GM19328 (cell line): ENCODE results near the gene MAP2K5.

Experiments
- ATAC-seq: cut with Tn5 transposase; IDR thresholded peaks from one replicate; pipeline ENCODE4 v1.9.1; 2021; ENCODE audit warnings: mild to moderate bottlenecking, moderate library complexity; ENCODE audit not compliant: unreplicated experiment

Gene MAP2K5

DNA sequence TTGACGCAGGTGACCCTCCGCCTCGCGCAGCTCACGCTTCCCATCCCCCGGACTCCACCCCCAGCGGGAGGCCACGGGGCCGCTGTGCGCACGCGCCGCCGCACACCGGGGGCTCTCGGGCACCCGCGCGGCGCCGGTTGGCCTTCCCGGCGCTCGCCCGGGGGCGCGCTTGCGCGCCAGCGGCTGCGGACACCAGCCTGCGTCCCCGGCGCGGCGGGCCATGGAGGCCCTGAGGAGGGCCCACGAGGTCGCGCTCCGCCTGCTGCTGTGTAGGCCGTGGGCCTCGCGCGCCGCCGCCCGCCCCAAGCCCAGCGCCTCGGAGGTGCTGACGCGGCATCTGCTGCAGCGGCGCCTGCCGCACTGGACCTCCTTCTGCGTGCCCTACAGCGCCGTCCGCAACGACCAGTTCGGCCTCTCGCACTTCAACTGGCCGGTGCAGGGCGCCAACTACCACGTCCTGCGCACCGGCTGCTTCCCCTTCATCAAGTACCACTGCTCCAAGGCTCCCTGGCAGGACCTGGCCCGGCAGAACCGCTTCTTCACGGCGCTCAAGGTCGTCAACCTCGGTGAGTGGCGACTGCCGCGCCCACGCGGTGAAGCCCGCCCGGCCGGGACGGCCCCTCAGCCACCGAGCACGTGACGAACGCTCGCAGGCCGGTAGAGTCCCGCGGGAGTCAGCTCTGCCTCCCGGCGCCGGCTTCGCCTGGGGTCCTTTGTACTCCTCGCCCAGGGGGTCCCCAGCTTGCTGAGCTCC lies 21.3 kb upstream of the MAP2K5 start, which contains the start of gene C15orf61:
C15orf61 (plus strand) TSS at position 103 of the 754 bp plus-strand sequence; CDS start at position 221, 118 bp downstream.
- ATAC-seq, result peak; percentile 78

DNA sequence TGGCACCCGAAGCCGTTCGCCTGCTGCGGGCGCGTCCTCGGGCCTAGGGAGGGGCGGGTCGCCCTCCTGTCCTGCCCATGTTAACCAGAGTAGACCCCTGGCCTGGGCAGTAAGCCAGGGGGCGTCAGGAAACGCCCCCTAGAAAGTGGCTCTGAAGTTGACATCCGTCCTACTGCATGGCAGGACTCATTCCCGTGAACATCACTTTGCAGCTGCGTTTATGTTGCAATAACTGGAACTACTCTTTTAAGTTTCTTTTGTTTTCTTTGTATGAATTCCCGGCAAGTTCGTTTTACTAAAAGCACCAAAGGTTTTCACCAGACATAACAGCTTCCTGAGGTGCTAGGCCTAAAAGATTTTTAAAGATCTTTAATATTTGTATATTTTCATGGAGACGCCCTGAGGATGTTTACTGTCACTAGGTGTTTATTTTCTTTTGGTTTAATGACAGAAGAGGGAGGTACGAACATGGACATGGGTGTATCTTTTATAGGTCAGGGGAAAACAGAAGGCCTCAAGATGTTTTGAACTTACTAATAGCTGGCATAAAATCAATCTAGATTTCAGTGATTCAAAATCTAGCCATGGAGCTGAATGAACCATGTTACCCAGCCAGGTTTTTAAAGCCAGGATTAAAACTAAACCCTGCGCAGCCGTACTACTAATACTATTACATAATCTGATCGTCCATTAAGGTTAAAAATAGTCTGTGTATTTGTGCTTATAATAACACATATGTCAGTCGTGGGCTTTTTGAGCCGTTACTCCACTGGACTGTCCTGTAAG lies 20.5 kb upstream of the MAP2K5 start:
- no peak for ATAC-seq

DNA sequence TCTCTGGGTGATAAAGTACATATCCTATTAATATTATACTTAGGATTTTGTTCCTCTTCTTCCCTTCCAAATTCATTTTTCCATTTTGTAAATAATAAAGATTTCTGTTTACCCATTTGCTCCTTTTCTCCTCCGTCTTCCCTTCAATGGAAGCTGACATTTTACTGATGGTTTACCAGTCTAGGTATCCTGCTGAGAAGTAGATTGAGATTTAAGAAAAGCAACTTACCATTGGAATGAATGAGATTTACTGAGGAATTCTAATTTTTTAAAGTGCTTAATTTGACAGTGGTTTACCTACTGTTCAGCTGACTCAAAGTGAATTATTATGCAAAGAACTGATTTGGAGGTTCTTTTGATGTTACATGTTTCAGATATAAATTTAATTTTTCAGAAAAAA lies 19.2 kb upstream of the MAP2K5 start:
- no peak for ATAC-seq

DNA sequence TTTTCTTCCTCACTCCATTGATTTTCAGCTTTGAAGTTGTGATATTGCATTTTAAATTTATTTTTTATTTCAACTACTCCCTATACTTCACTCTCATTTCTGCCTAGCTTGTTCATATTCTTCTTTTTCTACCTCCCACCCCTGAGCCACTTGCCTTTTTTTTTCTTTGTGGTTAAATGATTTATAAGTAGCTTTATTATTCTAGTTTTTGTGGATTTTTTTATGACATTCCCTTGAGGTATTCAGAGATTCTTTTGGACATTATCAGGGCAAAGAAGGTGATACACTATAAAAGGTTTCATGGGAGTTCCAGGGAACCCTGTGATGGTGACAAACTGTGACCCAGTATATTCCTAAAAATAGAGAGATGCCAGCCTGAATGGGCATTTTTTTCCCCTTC lies 18.3 kb upstream of the MAP2K5 start:
- no peak for ATAC-seq

DNA sequence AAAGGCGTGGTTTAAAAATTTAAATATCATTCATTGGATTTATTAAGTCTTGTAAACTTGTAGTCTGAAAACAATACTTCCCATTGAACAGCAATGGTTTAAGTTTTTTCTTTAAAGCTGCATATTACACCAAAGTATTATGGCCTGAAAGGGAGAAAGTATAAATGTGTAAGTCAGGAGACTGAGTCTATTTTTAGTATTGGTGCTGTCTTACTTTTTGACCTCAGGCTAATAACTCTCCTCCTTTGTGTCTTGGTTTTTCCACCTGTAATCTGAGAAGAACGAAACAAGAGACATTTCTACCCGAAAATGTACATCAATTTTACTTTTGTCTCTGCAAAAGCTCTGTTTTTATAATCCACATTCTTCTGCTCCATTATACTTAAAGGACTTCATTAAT lies 14.0 kb upstream of the MAP2K5 start:
- no peak for ATAC-seq

DNA sequence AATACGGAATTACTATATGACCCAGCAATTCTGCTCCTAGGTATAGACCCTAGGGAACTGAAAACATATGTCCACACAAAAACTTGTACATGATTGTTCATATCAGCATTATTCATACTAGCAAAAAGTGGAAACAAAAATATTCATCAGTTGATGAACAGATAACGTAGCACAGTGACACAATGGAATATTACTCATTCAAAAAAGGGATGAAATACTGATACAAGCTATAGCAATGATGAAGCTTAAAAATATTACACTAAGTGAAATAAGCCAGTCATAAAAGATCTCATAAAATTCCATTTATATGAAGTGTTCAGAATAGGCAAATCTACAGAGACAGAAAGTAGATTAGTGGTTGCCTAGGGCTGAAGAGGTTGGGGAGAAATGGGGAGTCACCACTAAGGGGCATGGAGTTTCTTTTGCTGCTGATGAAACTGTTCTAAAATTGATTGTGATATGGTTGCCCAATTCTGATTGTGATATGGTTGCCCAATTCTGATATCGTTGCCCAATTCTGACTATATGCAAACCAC lies 11.1 kb upstream of the MAP2K5 start:
- ATAC-seq, result no peak

DNA sequence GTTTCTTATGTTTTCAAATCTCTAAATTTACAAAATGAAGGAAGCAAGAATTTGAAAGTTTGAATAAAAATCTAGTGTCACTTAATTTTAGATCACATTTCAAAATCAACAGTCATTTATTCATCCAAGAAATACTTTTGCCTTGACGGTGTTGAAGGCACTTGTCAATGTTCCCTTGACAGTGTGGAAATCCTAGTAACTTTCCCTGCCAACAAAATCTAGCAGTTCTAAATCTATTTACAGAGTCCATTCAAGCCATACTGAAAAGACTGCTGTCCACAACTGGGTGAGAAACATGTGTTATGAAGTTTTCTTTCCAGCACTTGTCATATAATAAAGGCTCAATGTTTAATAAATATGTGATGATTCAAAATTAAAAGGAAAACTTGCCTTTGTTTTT lies 8.6 kb upstream of the MAP2K5 start:
- ATAC-seq, result no peak

- ATAC-seq, result no peak
Measured at GRCh38 chr15:67534360-67534759, 8.1 kb upstream of the MAP2K5 start.

DNA sequence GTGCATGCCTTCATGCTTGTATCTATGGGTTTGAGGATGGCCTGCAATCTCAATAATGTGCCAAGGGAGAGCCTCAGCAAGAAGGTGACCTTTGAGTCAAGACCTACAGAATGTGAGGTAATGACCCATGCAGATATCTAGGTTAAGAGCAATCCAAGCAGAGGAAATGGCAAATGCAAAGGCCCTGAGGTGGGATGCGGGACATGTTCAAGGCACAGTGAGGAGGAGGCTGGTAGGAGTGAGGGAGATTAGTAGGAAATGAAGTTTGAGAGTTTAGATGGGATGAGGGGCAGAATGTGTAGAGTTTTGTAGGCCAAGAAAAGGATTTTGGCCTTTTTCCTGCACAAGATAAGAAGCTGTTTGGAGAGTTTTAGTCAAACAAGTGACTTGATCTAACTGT lies 4.7 kb upstream of the MAP2K5 start:
- ATAC-seq, result no peak

- ATAC-seq, result no peak
Measured at GRCh38 chr15:67543348-67543718, 830 bp downstream of the MAP2K5 start.

DNA sequence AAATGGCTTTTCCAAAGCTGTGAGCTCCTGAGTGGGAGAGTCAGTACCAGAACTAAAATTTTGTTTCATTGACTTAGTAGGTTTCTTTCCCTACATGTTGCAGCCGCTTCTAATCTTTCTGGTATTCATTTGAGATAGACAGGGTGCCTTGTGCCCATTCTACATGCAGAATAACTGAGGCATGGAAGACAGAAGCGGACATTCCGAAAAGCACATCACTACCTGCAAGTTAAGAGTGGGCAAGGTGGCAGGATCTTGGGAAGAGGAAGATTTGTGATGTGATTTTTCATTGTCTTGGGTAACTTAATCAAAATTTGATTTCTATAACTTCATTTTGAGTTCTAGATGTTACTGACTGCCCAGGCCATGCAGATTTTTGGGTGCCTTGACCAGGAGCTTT lies 2.0 kb downstream of the MAP2K5 start:
- ATAC-seq, result no peak

- ATAC-seq, result no peak
Measured at GRCh38 chr15:67545864-67546263, 3.4 kb downstream of the MAP2K5 start.

DNA sequence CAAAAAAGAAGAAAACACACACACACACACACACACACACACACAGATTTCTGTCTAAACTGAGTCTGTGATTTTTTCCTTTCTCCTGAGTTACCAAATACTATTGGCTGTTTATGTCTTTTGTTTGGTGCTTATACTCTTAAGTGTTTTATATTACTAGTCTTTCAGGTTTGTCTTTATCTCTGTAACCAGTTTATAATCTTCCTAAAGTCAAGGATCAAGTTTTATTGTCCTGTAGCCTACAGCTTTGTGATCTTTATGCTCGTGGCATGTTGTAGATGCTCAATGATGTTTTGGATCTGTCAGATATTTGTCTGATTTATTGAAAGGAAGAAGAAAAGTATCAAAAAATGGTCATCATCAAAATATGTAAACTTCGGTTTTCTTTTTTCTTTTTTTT lies 4.6 kb downstream of the MAP2K5 start:
- no peak for ATAC-seq

DNA sequence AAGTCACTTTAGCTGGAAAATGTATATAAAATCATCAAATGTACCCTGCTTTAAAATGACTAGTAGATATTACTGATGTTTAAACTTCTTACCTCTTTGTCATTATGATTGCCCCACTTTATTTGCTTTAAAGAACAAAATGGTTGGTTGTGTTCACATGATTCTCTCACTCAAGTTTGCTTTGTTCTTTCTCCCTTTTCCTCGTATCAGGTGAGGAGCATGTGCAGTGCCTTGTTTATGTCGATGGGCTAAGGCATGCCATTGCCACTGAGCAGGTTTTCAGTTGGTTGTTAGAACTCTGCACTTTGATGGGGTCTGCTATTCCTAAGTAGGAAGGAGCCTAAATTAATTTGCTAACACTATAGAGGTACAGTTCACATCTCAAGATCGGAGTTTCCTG lies 5.3 kb downstream of the MAP2K5 start:
- no peak for ATAC-seq

DNA sequence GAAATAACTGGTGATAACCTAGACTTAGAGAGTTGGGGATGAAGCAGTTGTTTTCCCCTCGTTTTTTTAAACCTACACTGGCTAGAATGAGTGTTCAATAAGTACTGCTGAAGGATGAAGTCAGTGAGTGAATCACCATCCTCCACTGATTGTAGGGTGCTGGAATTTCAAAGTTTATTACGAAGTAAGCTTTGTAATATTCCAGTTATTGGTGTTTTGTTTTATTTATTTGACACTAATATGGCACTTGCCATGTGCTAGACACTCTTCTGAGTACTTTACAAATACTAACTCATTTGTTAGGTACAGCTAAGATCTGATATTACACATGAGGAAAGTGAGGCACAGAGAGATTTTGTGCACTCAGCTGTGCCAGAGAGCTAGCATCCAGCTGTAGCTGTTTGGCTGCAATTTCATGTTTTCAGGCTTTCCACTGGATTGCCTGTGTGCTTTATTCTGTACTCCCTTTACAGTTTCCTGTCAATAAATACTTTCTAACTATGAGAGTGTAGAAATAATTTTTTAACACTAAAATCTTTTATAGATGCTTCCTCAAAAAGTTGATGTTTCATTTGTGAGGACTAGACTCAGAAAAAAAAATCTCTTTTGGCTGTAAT lies 5.8 kb downstream of the MAP2K5 start:
- no peak for ATAC-seq

- no peak for ATAC-seq
Measured at GRCh38 chr15:67548862-67549651, 6.6 kb downstream of the MAP2K5 start.

GRCh38 chr15:67549736-67550135 lies 7.2 kb downstream of the MAP2K5 start:
- no peak for ATAC-seq

GRCh38 chr15:67550522-67550921 lies 8.0 kb downstream of the MAP2K5 start:
- ATAC-seq, result no peak

- ATAC-seq, result no peak
Measured at GRCh38 chr15:67551207-67551743, 8.8 kb downstream of the MAP2K5 start.

- no peak for ATAC-seq
Measured at GRCh38 chr15:67554580-67554979, 12.1 kb downstream of the MAP2K5 start.
